Stomach (tissue), 4 donors: ENCODE results near the gene OTOP1.
"Not testable (repeated sequence)": the region's sequence is repeated elsewhere in the genome, so short reads cannot be mapped to it uniquely, and the experiment has no call there.

Experiments used
- CTCF ChIP-seq, 7 experiments: fragments of 450-650 bp in 4 of 7; fragments of 200-600 bp in 3 of 7; sonication (generic) in 3 of 7; IDR thresholded peaks; one replicate each; pipeline ENCODE4 v1.5.1; 2016 to 2019; ENCODE audit warnings: antibody characterized with exemption in 7 of 7, control low read depth in 2 of 7, mild to moderate bottlenecking in 1 of 7
- POLR2A ChIP-seq, 4 donors: fragments of 450-650 bp; IDR thresholded peaks; one replicate each; pipeline ENCODE4 v1.6.1; 2016; ENCODE audit warnings: antibody characterized with exemption in 4 of 4, control low read depth in 2 of 4, mild to moderate bottlenecking in 1 of 4, moderate library complexity in 1 of 4
- POLR2AphosphoS5 ChIP-seq, 3 donors: sonication (generic); formaldehyde crosslinking; IDR thresholded peaks; one replicate each; pipeline ENCODE4 v1.6.1; 2016; ENCODE audit warnings: antibody characterized with exemption in 3 of 3

GRCh38 chr4:4166986-4167385 is 59.7 kb downstream of the OTOP1 start:
- TF ChIP-seq POLR2A, CTCF, POLR2AphosphoS5 (IDR thresholded peaks at IDR 0.05): not testable (repeated sequence)
